WERI-Rb-1 (cell line): ENCODE measurements around the gene PRTG.

Experiments used
- DNase-seq: peaks from one replicate; pipeline ENCODE4 v3.0.0-alpha.2; 2020
- H3K27ac ChIP-seq: fragments of 250-450 bp; sonication (Bioruptor Pico); 2 replicates; pipeline ENCODE4 v1.5.1; 2020; ENCODE audit warnings: mild to moderate bottlenecking, moderate library complexity
- H3K27me3 ChIP-seq: fragments of 250-450 bp; sonication (Bioruptor Pico); 2 replicates; pipeline ENCODE4 v1.5.1; 2021; ENCODE audit warnings: mild to moderate bottlenecking, low read depth, moderate library complexity; ENCODE audit not compliant: insufficient read depth, severe bottlenecking
- H3K36me3 ChIP-seq: fragments of 250-450 bp; sonication (Bioruptor Pico); 2 replicates; pipeline ENCODE4 v1.5.1; 2020; ENCODE audit warnings: mild to moderate bottlenecking, moderate library complexity
- H3K4me3 ChIP-seq: 2 replicates; pipeline ENCODE4 v1.5.1; 2011; ENCODE audit warnings: low read depth, mild to moderate bottlenecking, control low read depth, low read length
- H3K9me3 ChIP-seq: fragments of 250-450 bp; sonication (Bioruptor Pico); 2 replicates; pipeline ENCODE4 v1.5.1; 2021; ENCODE audit warnings: mild to moderate bottlenecking, moderate library complexity; ENCODE audit not compliant: severe bottlenecking
- TF ChIP-seq, protein P1 (sequence below): IDR thresholded peaks from 2 replicates; pipeline ENCODE4 v1.5.1; 2011; ENCODE audit warnings: low read depth, mild to moderate bottlenecking, control low read depth, inconsistent platforms, low read length

The PRTG gene

DNA sequence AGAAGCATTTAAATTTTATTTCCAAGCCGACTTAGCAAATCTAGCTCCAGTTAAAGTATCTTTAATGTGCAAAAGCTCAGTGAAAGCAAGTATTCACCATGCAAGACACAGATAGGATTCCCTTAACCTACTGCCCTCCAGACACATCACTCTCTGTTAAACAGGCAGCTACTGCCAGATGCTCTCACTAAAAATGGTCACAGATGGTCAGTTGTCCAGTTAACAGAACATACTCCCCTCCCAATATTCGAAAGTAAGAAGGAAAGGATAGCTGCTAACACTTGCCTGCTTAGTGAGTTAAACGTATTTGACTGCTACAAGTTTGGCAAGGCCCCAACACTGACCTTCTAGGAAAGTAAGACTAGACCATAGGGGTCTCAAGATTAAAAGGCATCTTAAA lies 73.7 kb downstream of the PRTG start:
- Histone ChIP-seq H3K9me3 (no peaks in the 10 kb centered on the region), H3K36me3 (no peaks in the 10 kb centered on the region; the same call in 1 of the 2 replicates), H3K27ac (no peak overlapping the region; the same call in 1 of the 2 replicates), H3K27me3 (no peaks in the 10 kb centered on the region), H3K4me3 (no peak overlapping the region)
- no peak for DNase-seq
- TF ChIP-seq, protein P1, sequence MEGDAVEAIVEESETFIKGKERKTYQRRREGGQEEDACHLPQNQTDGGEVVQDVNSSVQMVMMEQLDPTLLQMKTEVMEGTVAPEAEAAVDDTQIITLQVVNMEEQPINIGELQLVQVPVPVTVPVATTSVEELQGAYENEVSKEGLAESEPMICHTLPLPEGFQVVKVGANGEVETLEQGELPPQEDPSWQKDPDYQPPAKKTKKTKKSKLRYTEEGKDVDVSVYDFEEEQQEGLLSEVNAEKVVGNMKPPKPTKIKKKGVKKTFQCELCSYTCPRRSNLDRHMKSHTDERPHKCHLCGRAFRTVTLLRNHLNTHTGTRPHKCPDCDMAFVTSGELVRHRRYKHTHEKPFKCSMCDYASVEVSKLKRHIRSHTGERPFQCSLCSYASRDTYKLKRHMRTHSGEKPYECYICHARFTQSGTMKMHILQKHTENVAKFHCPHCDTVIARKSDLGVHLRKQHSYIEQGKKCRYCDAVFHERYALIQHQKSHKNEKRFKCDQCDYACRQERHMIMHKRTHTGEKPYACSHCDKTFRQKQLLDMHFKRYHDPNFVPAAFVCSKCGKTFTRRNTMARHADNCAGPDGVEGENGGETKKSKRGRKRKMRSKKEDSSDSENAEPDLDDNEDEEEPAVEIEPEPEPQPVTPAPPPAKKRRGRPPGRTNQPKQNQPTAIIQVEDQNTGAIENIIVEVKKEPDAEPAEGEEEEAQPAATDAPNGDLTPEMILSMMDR = no peak

DNA sequence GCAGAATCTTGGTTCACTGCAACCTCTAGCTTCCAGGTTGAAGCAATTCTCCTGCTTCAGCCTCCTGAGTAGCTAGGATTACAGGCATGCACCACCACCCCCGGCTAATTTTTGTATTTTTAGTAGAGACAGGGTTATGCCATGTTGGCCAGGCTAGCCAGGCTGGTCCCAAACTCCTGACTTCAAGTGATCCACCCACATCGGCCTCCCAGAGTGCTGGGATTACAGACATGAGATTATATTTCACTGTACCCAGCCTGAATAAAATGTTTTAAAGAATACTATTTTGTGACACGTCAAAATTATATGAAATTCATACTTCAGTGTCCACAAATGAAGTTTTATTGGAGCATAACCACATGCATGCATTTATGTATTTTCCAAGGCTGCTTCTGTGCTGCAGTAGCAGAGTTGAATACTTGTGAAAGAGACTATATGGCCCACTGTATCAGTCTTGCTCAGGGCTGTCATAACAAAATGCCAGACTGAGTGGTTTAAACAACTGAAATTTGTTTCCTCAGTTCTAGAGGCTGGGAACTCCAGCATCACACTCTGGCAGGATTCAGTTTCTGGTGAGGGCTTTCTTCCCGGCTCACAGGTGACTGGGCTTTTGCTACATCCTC lies 77.2 kb downstream of the PRTG start:
- TF ChIP-seq, protein P1 = no peak
- H3K27me3 ChIP-seq = no peaks in the 10 kb centered on the region
- H3K4me3 ChIP-seq = no peak overlapping the region
- H3K36me3 ChIP-seq = no peaks in the 10 kb centered on the region; the same call in 1 of the 2 replicates
- no peak overlapping the region for H3K27ac ChIP-seq
- no peaks in the 10 kb centered on the region for H3K9me3 ChIP-seq
- no peak for DNase-seq

DNA sequence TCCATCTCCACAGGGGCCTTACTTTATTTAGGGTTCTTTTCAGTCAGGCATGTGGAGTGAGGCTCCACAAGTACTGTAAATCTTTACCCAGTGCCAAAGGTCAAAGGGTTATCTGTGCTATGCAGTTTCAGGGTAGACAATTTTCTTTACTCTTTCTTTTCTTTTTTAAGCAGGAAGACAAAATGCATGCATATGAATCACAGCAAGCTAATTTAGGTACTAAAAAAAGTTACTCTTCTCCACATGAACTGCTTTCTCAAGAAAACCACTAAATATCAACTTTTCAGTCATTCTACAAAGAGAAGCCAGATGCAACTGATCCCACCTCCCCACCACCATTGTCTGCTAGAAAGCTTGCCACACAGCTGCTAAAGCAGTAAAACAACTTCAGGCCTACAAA lies 81.5 kb downstream of the PRTG start:
- Histone ChIP-seq H3K27me3 (no peaks in the 10 kb centered on the region), H3K36me3 (no peaks in the 10 kb centered on the region; the same call in 1 of the 2 replicates), H3K4me3 (no peak overlapping the region), H3K27ac (no peak overlapping the region), H3K9me3 (no peaks in the 10 kb centered on the region)
- TF ChIP-seq, protein P1 = no peak
- no peak for DNase-seq

DNA sequence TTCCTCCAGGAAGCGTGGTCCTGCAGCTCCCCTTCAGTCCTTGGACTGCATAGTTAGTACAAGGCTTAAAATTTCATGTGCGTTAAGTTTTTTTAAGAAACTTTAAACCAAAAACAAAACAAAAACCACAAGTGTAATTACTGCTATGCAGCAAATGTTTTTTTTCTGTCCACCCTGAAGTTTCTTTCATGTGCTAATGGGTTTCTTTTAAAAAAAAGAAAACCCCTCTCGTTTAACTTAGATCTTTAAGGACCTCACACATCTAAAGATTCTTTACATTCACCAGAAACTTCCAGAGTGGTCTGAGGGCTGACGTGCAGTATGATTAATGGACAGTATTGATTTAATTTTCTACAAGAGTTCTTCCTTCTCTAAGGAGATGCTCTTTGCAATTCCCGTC lies 82.8 kb downstream of the PRTG start:
- TF ChIP-seq, protein P1 = no peak
- H3K27ac ChIP-seq = peak overlapping the region; percentile 64
- H3K36me3 ChIP-seq = no peaks in the 10 kb centered on the region; the same call in 1 of the 2 replicates
- no peaks in the 10 kb centered on the region for H3K27me3 ChIP-seq
- H3K9me3 ChIP-seq = no peaks in the 10 kb centered on the region
- no peak overlapping the region for H3K4me3 ChIP-seq
- DNase-seq = no peak

DNA sequence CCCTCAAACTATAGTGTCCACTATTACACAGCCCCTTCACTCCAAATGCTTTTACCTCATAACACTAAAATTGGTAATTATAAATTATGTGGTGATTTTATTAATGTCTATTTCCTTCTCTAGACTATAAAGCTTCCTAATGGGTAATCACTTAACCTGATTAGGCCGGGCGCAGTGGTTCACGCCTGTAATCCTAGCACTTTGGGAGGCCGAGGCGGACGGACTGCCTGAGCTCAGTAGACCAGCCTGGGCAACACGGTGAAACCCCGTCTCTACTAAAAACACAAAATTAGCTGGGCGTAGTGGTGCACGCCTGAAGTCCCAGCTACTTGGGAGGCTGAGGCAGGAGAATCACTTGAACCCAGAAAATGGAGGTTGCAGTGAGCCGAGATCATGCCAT lies 83.5 kb downstream of the PRTG start:
- peak overlapping the region; percentile 4; the same call in 1 of the 2 replicates for H3K4me3 ChIP-seq
- peak overlapping the region; percentile 64 for H3K27ac ChIP-seq
- H3K36me3 ChIP-seq = no peaks in the 10 kb centered on the region; the same call in 1 of the 2 replicates
- no peaks in the 10 kb centered on the region for H3K27me3 ChIP-seq
- no peaks in the 10 kb centered on the region for H3K9me3 ChIP-seq
- TF ChIP-seq, protein P1 = no peak
- peak; percentile 84 for DNase-seq

DNA sequence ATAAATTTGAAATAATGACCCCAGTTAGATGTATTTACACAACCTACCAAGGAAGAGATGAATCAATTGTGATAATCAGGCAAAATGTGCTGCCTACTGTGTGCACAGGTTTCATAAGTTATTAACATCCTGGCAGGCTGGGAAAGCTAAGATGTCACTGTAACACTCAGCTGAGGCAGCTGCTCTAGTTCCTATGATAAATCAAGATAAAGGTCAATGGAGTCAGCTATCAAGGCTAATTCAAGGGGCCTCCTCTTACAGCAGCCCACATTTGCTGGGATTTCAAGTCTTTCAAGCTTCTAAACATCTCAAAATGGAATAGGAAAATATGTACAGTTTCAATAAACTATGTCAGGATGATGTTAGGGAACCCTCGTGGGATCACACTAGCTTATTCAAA lies 84.1 kb downstream of the PRTG start:
- no peaks in the 10 kb centered on the region for H3K27me3 ChIP-seq
- H3K4me3 ChIP-seq = no peak overlapping the region
- TF ChIP-seq, protein P1 = no peak
- H3K36me3 ChIP-seq = no peaks in the 10 kb centered on the region
- H3K9me3 ChIP-seq = no peaks in the 10 kb centered on the region
- H3K27ac ChIP-seq = peak overlapping the region; percentile 64
- peak; percentile 30 for DNase-seq
